ENCODE results near the gene FHIT.
"Not testable (repeated sequence)": the region's sequence is repeated elsewhere in the genome, so short reads cannot be mapped to it uniquely, and the experiment has no call there.

The FHIT gene

DNA sequence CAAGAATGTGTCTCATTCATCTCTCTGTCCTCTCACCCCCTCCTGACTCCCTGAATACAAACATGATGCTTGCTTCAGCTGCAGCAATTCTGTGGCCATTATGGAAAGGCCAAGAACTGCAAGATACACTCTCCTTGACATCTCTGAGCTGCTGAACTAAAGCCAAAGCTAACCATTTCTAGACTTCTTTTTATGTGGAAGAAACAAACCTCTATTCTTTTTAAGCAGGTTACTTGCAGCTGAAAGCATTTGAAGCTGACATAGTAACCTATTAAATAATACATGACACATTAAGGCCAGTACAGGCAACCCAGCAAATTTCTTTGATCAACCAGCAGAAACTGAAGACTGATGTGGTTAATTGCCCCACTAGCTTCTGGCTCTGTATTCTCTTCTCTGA is 17.5 kb downstream of the FHIT start:
- TF ChIP-seq Cebpa-rat (IDR thresholded peaks at IDR 0.05), result no peak
- Histone ChIP-seq H3K27me3 (no peaks in the 10 kb centered on the region), H3K27ac (no peak overlapping the region), H3K4me2 (peak overlapping the region; percentile 41), H3K4me1 (peaks cover 14% of the 10 kb centered on the region), H3K9me3 (no peaks in the 10 kb centered on the region), H4K20me1 (no peaks in the 10 kb centered on the region), H3K4me3 (no peak overlapping the region), H3K9ac (no peak overlapping the region), H3K36me3 (no peaks in the 10 kb centered on the region)

DNA sequence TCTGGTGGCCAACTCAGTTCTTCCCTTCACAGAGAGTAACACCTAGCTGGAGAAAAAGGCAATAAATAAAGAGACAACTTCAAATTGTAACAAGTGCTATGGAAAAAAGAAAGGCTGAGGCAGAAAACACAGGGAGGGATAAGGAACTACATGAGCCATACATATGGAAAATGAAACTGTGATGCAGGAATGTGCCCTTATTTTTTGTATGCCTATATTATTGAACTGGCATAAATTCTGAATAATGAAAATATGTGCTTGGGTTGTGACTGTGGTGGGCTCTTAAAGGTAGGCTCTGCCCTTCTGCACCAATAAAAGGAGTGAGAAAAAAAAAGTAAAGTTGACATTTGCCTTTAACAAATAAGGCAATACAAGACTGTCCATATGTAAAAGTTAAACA is 19.6 kb downstream of the FHIT start:
- H3K4me2 ChIP-seq, result no peak overlapping the region
- no peak overlapping the region for H3K4me3 ChIP-seq
- H3K27ac ChIP-seq, result no peak overlapping the region
- H3K9me3 ChIP-seq, result no peaks in the 10 kb centered on the region
- H4K20me1 ChIP-seq, result no peaks in the 10 kb centered on the region
- TF ChIP-seq Cebpa-rat (IDR thresholded peaks at IDR 0.05), result no peak
- no peaks in the 10 kb centered on the region for H3K36me3 ChIP-seq
- peaks cover 14% of the 10 kb centered on the region for H3K4me1 ChIP-seq
- no peaks in the 10 kb centered on the region for H3K27me3 ChIP-seq
- no peak overlapping the region for H3K9ac ChIP-seq

DNA sequence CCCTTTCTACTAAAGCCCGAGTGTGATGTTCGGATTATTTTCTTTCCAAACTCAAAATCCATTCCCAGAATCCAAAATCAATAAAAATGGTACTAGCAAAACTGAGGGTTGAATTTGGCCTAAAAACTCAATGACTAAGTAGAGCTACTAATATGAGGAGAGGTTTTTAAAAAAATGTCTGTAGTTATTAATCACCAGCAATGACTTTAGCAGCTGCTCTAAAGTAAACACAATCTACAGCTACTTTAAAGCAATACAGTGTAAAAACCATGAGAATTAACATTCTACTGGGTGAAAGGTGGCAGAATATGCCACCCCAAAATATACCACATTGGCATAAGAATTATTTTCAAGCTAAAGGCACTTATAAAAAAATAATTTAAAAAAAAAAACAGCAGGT is 23.5 kb downstream of the FHIT start:
- no peak overlapping the region for H3K9ac ChIP-seq
- TF ChIP-seq Cebpa-rat (IDR thresholded peaks at IDR 0.05), result no peak
- H3K4me3 ChIP-seq, result no peak overlapping the region
- H3K9me3 ChIP-seq, result no peaks in the 10 kb centered on the region
- H3K27me3 ChIP-seq, result no peaks in the 10 kb centered on the region
- H3K4me2 ChIP-seq, result no peak overlapping the region
- H3K36me3 ChIP-seq, result no peaks in the 10 kb centered on the region
- H3K27ac ChIP-seq, result no peak overlapping the region
- peaks cover 6% of the 10 kb centered on the region; the same call in 1 of the 2 replicates for H3K4me1 ChIP-seq
- no peaks in the 10 kb centered on the region for H4K20me1 ChIP-seq

DNA sequence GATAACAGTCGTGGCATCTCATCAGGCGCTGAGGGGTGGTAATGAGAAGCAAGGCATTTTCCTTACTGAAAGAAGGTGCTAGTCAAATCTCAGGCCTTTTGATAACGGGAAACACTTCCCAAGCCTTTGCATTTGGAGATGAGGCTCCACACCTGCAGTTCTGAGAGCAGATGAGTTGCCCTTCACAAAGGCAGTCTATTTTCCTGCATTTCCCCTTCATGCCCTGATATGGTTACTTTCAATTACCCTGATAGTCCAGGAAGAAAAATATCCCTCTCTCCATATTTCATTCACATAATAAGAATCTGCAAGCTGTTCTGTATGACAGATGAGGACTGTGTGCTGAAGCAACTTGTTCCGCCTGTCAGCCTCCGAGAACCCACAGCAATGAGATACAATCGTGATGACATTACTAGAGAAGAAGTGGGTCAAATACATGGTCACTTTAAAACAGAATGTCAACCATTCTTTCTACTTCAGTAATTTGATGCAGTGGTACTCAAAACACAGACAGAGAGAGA is 25.0 kb downstream of the FHIT start:
- no peak for TF ChIP-seq Cebpa-rat (IDR thresholded peaks at IDR 0.05)
- Histone ChIP-seq H3K27ac (no peak overlapping the region), H4K20me1 (no peaks in the 10 kb centered on the region)

DNA sequence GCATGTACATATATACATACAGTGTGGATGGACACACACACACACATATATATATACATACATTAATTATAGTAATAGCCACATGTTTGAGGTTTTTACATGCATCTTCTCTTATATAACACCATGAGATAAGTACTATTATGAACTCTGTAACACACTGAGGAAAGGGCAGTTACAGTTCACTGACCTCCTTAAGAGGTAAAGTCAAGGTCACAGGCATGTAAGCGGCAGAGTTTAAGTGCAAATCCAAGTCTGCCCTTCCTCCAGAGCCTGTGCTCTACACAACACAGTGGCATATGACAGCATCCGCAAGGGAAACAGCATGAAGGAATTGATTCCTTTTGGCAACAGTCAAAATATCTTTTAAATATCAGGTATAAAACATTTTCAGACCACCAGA is 26.4 kb downstream of the FHIT start:
- no peaks in the 10 kb centered on the region for H3K27me3 ChIP-seq
- no peaks in the 10 kb centered on the region for H4K20me1 ChIP-seq
- no peaks in the 10 kb centered on the region for H3K36me3 ChIP-seq
- no peak overlapping the region for H3K4me3 ChIP-seq
- H3K27ac ChIP-seq, result no peak overlapping the region
- no peak overlapping the region for H3K9ac ChIP-seq
- TF ChIP-seq Cebpa-rat (IDR thresholded peaks at IDR 0.05), result no peak
- no peaks in the 10 kb centered on the region for H3K9me3 ChIP-seq
- peaks cover 6% of the 10 kb centered on the region; the same call in 1 of the 2 replicates for H3K4me1 ChIP-seq
- no peak overlapping the region for H3K4me2 ChIP-seq

More for the DNA sequence above, 25.0 kb downstream of the FHIT start:
- H3K4me2 ChIP-seq, result no peak overlapping the region; the same call in 1 of the 2 replicates
- no peaks in the 10 kb centered on the region for H3K36me3 ChIP-seq
- peaks cover 6% of the 10 kb centered on the region; the same call in 1 of the 2 replicates for H3K4me1 ChIP-seq
- H3K9me3 ChIP-seq, result no peaks in the 10 kb centered on the region
- no peaks in the 10 kb centered on the region for H3K27me3 ChIP-seq
- H3K9ac ChIP-seq, result no peak overlapping the region
- no peak overlapping the region for H3K4me3 ChIP-seq

DNA sequence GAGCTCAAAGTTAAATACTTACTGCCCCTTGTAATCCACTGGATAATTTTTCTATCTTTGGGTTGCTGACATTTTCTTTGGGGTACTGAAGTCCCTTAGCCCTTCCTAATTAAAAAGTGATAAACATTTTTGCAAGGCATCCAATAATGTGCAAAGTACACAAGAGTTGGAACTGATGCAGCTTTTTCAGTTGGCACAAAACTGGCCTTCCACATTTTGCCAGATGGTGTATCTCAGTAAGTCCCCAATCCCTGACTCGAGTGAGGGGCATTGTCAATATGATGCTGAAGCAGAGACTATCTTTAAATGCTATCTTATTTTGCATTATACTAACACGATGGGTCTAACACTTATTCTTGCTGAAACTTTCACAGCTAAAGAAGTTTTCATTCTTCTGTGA is 27.8 kb downstream of the FHIT start:
- Histone ChIP-seq H3K27me3 (no peaks in the 10 kb centered on the region), H3K4me1 (peaks cover 6% of the 10 kb centered on the region; the same call in 1 of the 2 replicates), H4K20me1 (no peaks in the 10 kb centered on the region), H3K27ac (no peak overlapping the region), H3K9me3 (no peaks in the 10 kb centered on the region), H3K9ac (no peak overlapping the region), H3K4me2 (no peak overlapping the region), H3K36me3 (no peaks in the 10 kb centered on the region), H3K4me3 (no peak overlapping the region)
- no peak for TF ChIP-seq Cebpa-rat (IDR thresholded peaks at IDR 0.05)

DNA sequence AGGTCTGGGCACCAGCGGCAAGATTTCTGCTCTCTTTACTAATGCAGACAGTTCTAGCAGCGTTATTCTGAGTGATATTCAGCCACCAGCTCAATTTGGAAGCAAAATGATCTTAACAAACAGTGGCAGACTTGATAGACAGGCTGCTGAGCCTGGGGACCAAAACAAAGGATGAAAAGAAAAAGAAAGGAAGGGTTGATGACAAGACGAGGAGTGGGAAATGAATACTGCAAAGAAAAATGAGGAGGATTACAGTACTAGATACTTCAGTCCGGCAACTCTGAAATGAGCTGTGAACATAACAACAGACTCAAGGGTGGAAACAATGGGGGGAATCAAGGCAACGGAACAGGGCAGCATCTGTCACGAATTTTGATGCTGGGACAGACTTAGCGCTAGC is 28.8 kb downstream of the FHIT start:
- Histone ChIP-seq H3K4me1 (peaks cover 6% of the 10 kb centered on the region; the same call in 1 of the 2 replicates), H3K9me3 (no peaks in the 10 kb centered on the region), H3K27me3 (no peaks in the 10 kb centered on the region), H4K20me1 (no peaks in the 10 kb centered on the region), H3K9ac (no peak overlapping the region), H3K4me2 (no peak overlapping the region), H3K27ac (no peak overlapping the region), H3K36me3 (no peaks in the 10 kb centered on the region), H3K4me3 (no peak overlapping the region)
- no peak for TF ChIP-seq Cebpa-rat (IDR thresholded peaks at IDR 0.05)

DNA sequence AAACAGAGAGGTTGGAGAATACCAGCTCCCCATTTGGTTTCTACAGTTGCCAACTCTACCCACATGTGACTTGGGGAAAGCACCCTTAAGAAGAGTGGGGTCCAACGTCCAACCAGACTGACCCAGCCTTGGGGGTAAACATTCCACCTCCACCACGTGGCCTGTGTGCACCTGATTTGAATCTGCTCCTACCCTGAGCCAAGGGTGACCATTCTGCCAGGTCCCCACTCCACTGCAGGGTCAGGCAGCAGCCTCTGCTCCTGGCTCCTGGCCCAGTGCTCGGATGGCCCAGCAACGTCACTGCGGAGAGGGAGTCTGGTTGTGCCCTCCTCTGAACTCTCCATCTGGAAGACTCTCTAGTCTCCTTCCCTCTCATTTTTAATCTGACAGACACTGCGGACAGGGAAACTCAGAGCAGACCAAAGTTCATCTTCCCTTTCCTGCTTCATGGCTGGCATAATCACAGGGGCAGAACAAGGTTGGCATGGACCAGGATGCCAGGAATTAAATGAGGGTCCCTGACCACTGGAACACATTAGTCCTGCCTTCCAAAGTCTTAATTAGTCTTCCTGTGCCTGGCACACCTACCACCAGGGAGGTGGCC is 29.4 kb downstream of the FHIT start:
- Histone ChIP-seq H3K4me2 (no peak overlapping the region), H3K4me3 (no peak overlapping the region), H3K36me3 (no peaks in the 10 kb centered on the region), H3K27me3 (no peaks in the 10 kb centered on the region), H4K20me1 (no peaks in the 10 kb centered on the region), H3K9ac (no peak overlapping the region), H3K9me3 (no peaks in the 10 kb centered on the region), H3K4me1 (peaks cover 6% of the 10 kb centered on the region; the same call in 1 of the 2 replicates), H3K27ac (no peak overlapping the region)
- no peak for TF ChIP-seq Cebpa-rat (IDR thresholded peaks at IDR 0.05)

DNA sequence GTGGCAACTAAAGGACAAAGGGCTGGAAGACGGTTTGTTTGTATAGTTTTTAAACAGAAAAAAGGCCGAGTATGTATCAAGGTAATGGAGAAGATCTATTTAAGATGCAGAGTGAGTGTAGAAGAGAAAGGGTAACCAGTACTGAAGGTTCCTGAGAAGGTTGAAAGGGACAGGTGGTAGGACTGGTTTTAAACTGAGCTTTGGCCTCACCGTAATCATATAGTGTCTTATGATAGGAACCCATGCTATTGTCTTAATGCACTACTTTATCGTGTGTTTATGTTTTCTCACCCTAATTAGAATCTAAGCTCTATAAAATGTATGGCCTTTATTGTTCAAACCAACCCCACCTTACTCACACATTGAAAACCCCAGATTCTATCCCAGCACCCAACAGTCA is 32.7 kb downstream of the FHIT start:
- Histone ChIP-seq H3K4me1 (no peaks in the 10 kb centered on the region), H3K4me3 (no peak overlapping the region), H3K9me3 (no peaks in the 10 kb centered on the region), H3K9ac (no peak overlapping the region), H3K36me3 (no peaks in the 10 kb centered on the region), H4K20me1 (no peaks in the 10 kb centered on the region), H3K27ac (no peak overlapping the region), H3K27me3 (no peaks in the 10 kb centered on the region), H3K4me2 (no peak overlapping the region)
- no peak for TF ChIP-seq Cebpa-rat (IDR thresholded peaks at IDR 0.05)

DNA sequence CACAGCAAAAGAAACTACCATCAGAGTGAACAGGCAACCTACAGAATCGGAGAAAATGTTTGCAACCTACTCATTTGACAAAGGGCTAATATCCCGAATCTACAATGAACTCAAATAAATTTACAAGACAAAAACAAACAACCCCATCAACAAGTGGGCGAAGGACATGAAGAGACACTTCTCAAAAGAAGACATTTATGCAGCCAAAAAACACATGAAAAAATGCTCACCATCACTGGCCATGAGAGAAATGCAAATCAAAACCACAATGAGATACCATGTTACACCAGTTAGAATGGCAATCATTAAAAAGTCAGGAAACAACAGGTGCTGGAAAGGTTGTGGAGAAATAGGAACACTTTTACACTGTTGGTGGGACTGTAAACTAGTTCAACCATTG is 35.1 kb downstream of the FHIT start:
- not testable (repeated sequence) for H4K20me1 ChIP-seq, H3K9me3 ChIP-seq, H3K27me3 ChIP-seq, H3K9ac ChIP-seq, H3K27ac ChIP-seq, H3K4me1 ChIP-seq, H3K4me3 ChIP-seq, H3K36me3 ChIP-seq, H3K4me2 ChIP-seq

DNA sequence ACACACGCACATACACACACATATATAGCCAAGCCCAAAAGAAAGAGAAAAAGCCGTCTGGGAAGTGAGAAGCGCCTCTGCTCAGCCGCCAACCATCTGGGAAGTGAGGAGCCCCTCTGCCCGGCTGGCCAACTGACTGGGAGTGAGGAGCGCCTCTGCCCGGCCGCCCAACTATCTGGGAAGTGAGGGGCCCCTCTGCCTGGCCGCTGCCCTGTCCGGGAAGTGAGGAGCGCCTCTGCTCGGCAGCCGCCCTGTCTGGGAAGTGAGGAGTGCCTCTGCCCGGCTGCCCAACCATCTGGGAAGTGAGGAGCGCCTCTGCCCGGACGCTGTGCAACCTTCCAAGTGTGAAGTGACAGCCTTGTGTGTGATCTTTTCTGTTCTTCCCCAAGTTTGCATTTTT is 49.2 kb downstream of the FHIT start:
- no peaks in the 10 kb centered on the region for H3K4me1 ChIP-seq
- no peak for TF ChIP-seq Cebpa-rat (IDR thresholded peaks at IDR 0.05)
- H3K4me3 ChIP-seq, result no peak overlapping the region
- H3K27me3 ChIP-seq, result no peaks in the 10 kb centered on the region
- H4K20me1 ChIP-seq, result no peaks in the 10 kb centered on the region
- H3K36me3 ChIP-seq, result no peaks in the 10 kb centered on the region
- no peak overlapping the region for H3K4me2 ChIP-seq
- no peak overlapping the region for H3K27ac ChIP-seq
- H3K9ac ChIP-seq, result no peak overlapping the region
- H3K9me3 ChIP-seq, result no peaks in the 10 kb centered on the region

Data from BLaER1 (cell line).